SH-SY5Y (cell line): ENCODE measurements around the gene TIAM2.

ENCODE experiments used
- GATA2 ChIP-seq: IDR thresholded peaks from 2 replicates; pipeline ENCODE4 v1.6.1; 2011; ENCODE audit warnings: mild to moderate bottlenecking, low read depth, low read length
- GATA3 ChIP-seq: IDR thresholded peaks from 2 replicates; pipeline ENCODE4 v1.6.1; 2011; ENCODE audit warnings: low read depth, mild to moderate bottlenecking, low read length, moderate library complexity

DNA sequence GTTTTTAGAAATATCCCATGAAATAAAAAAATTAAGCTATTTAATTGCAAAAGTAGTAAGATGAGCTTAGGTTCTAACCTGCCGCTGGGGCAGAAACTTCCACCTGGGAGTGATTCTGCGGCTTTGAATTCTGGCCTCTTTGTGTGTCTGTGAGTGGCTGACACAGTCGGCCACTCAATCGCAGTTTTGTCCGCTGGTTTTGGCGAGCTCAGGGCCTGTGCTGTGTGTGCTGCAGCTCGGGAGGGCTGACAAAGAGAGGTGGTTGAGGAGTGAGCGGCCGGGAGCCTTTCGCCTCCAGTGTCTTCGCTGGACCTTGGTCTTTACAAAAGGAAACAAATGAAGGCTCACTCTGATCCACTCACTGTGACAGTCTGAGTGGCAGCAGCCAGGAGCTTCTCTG, 128.4 kb downstream of the TIAM2 start:
- TF ChIP-seq GATA2 (no peak), GATA3 (no peak)
